GM19351 (cell line): ENCODE results near the gene IRS1.
A peak's percentile ranks its signal among the peaks of the same experiment; 100 is the strongest.

ENCODE experiments used
- ATAC-seq: cut with Tn5 transposase; IDR thresholded peaks from one replicate; pipeline ENCODE4 v1.9.1; 2021; ENCODE audit warnings: mild to moderate bottlenecking, moderate library complexity; ENCODE audit not compliant: unreplicated experiment

The IRS1 gene

GRCh38 chr2:226727251-226727650 is 72.4 kb downstream of the IRS1 start:
- ATAC-seq: no peak

DNA sequence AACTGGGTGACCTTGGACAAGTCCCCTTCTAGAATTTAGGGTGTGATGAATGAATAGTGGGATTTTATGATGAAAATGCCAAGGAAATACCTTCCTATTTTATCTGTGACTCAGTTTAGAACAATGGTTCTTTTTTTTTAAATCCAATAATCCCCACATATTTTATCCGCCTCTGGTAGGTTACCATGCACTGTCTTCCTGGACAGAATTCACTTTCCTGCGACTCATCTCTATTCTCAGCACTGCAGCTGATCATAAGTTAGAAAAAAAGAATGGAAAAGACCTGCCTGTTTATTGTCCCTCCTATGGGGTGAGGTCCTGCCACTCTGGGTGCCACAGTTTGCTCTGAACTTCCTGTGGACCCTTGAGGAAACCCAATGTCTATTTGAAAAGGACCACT is 73.1 kb downstream of the IRS1 start:
- no peak for ATAC-seq

DNA sequence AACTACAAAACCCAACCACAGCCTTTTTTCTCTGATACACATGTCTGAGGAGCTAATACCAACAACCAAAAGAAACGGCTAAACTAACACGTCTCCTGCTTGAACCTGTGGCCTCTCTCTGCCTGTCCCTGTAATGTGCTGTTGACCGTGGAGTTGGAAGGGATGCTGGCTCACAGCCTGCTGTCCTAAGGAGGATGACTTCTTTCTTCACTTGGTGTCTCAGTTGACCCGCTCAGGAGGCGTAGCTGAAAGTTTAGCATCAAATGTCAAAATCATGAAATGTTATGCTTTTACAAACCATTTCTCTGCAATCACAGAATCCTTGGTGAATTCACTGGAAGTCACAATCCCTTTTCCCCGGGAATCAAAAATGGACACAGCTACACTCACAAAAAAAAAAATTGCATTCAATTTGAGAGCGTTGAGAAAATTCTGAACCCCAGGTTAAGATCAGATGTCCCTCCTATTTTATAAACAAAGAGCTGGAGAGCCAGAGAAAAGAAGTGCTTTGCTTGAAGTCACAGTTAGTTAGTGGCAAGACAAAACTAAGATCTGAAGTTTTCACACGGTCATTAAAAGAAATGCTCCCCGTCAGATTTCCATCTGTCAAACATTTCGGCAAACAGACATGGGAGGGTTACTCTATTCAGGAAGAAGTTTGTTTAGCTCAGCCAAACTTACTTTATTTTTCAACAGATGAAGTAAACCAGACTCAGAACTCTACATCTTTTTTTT is 74.3 kb downstream of the IRS1 start:
- ATAC-seq: no peak

GRCh38 chr2:226721541-226721940 is 78.1 kb downstream of the IRS1 start:
- ATAC-seq: no peak

GRCh38 chr2:226720948-226721347 is 78.7 kb downstream of the IRS1 start:
- ATAC-seq: no peak

- ATAC-seq: no peak
Measured at GRCh38 chr2:226717719-226718118, 81.9 kb downstream of the IRS1 start.

DNA sequence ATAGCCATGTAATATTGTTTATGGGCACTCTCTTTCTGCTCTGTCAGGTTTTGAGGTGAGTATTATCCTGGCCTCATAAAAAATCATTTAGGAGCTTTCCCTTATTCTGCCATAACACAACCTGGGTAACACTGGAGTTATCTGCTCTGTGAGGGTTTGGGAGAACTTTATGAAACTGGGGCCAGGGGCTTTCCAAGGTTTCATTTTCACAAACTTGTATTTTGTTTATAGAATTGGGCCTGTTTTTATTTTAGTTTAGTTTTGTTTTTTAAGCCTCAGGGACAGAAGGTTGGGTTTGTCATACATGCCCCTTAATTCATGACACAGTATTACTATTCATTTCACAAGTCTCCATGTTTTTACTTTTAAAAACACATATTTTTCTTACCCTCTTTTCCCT is 83.5 kb downstream of the IRS1 start:
- no peak for ATAC-seq

GRCh38 chr2:226715347-226715990 is 84.2 kb downstream of the IRS1 start:
- ATAC-seq: no peak

DNA sequence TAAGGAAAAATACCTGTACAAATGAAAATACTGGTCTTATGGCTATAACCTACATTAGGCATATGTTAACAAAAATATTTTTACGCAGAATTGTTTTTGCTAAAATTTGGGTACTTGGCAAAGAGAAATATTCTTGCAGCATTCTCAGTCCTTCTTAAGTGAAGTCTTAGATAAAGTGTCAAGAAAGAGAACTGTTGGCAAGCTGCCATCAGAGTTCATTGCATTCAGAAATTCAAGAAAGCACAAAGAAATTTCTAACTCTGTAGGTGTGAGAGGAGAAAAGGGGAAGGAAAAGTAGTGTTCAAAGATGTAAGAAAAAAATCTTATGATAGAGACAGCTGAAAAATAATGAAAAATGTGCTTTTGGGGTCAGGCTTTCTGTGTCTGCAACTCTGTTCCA is 86.7 kb downstream of the IRS1 start:
- no peak for ATAC-seq

- no peak for ATAC-seq
Measured at GRCh38 chr2:226711606-226712296, 87.9 kb downstream of the IRS1 start.

DNA sequence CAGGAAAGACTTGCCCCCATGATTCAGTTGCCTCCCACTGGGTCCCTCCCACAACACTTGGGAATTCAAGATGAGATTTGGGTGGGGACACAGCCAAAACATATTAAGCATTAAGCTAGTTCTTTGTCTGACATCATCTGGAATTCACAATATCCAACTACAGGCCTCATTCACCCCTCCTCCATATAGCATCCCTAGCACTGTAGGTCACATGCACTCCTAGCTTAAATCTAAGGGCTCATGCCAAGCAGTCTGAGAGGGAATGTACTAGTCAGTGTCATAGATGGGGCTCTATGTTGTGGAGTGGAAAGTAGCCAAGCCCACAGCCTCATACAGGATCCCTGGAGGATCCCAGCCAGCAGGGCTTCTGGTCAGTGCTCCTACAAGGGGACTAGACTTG is 92.1 kb downstream of the IRS1 start:
- ATAC-seq: no peak

- ATAC-seq: no peak
Measured at GRCh38 chr2:226705965-226706364, 93.7 kb downstream of the IRS1 start.

DNA sequence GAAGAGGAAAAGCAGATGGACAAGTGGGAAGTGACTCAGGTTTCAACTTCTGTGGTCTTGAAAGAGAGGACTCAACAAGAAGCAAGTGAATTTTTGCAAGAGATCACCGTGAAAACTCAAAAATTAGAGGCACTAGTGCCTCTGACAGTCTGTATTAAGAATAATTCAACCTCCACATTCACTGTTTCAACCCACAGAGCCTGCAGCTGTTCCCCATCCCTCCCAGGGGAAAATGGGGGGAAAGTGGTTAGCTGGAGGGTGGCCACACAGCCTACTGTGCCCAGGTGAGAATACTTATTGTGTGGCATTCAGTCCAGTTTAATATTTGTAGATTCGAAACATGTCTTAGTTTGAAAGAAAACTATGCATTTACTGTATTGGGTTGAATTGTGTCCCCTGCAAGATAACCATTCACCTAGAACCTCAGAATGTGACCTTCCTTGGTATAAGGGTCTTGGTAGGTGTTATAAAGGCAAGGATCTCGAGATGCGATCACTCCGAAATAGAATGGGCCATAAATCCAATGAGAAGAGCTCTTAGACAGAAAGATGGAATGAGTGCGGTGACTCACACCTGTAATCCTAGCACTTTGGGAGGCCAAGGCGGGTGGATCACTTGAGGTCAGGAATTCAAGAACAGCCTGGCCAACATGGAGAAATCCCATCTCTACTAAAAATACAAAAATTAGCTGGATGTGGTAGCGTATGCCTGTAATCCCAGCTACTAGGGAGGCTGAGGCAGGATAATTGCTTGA is 94.3 kb downstream of the IRS1 start:
- no peak for ATAC-seq

GRCh38 chr2:226703514-226703913 is 96.1 kb downstream of the IRS1 start:
- ATAC-seq: no peak

- no peak for ATAC-seq
Measured at GRCh38 chr2:226702376-226702775, 97.2 kb downstream of the IRS1 start.

DNA sequence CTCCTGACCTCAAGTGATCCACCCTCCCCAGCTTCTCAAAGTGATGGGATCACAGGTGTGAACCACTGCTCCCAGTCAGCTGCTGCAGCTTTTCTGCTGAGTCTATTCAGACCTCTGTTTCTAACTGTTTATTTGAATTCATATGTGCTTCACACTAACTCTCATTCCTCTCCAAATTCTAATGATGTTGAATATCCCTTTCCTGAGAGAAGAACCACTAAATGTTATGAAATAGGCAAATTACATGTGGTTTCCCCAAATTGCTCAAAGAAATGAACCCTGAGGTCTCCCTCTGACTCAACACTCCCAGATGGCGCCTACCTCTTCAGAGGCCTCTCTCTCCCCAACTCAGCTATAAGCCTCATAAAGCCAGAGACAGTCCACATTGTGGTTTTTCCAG is 98.6 kb downstream of the IRS1 start:
- ATAC-seq: peak; percentile 81

DNA sequence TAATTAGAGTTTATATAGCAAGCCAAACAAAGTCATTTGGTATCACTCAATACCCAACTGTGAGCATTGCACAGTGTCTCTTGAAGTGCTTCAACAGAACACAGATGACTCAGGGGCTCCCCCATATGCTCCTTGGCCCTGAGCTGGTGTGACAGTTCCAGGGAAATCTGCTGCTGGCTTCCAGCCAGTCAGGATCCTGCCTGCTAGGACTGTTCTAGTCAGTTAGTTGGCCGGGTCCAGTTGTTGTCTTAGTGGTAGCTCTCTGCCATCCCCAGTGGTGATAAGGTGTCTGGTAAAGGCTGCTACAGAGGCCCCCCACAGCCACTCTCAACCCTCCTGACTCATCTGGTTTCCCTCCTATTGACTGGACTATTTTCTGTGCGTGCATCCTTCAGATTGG is 100.3 kb downstream of the IRS1 start:
- no peak for ATAC-seq

DNA sequence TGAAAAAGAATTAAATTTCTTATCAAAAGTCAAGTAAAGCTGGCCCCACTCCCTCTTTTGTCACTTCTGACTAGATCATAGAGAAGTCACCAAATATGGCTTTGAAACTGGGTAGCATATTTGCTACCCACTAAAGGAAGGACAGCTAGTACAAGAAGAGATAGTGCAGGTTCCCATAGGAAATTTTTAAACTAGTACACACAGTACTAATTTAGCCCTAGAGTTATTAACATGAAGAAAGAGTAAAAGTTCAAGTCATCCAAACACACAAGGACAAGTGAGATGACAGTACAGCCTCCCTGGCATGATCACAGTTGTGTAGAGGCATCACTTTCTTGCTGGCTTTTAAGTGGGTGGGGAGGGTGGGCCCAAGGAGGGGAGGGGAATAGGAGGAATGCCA is 100.9 kb downstream of the IRS1 start:
- no peak for ATAC-seq

- no peak for ATAC-seq
Measured at GRCh38 chr2:226694586-226695284, 104.9 kb downstream of the IRS1 start.

DNA sequence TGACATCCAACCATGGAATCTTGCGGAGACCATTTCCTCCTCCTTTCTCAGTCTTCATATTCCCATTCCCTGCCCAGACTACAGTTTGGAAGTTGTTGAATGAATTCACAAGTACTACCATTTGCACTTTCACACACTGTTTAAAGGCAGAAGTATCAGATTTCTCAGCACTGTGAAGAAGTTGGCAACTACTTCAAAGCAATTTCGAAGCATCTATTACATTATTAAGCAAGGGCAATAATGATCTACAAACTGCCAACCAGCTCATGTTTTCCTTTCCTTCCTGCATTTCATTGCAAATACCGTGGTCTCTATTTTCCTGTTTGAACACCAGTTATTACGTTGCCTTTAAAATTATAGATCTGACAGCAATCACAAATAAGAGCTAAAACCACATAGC is 105.5 kb downstream of the IRS1 start:
- ATAC-seq: no peak

DNA sequence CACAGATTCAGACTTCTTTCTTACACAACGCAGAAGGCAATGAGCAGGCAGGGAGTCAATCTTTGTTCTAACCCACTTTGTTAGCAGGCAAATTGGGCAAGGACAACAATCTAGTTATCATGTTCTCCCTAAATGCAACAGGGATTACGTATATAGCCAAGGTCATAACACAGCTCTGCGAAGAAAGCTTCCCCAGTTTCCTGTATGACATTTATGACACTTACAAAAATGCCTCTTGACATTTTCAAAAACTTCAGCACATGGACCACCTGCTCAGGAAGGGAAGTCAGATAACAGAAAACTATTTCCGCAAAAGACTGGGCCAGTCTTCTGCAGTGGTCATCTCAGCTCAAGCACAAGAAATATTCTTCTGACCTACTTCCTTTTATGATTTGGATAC is 106.1 kb downstream of the IRS1 start:
- no peak for ATAC-seq
